Smooth muscle cell (in vitro differentiated cells): Measurements from ENCODE around the gene UPK2. TPM values are rescaled to one million over a fixed set of nuclear protein-coding genes. Genes with fewer than 3 reads are reported as not detected.
"Not testable (repeated sequence)": the region's sequence is repeated elsewhere in the genome, so short reads cannot be mapped to it uniquely, and the experiment has no call there.

ENCODE experiments used
- DNase-seq: peaks from one replicate; lab custom pipeline; 2025; ENCODE audit not compliant: unreplicated experiment; lab: John Stamatoyannopoulos, UW
- H2AFZ ChIP-seq: fragments of 200-600 bp; sonication (generic); 2 replicates; pipeline ENCODE4 v1.6.0; 2016; ENCODE audit warnings: antibody characterized with exemption, low read depth, mild to moderate bottlenecking
- H3F3A ChIP-seq: fragments of 200-600 bp; sonication (generic); 2 replicates; pipeline ENCODE4 v1.6.0; 2017; ENCODE audit warnings: antibody characterized with exemption, low read depth
- H3K27ac ChIP-seq: fragments of 200-600 bp; sonication (generic); 2 replicates; pipeline ENCODE4 v1.5.1; 2016; ENCODE audit warnings: low read depth, mild to moderate bottlenecking
- H3K27me3 ChIP-seq: fragments of 200-600 bp; sonication (generic); 2 replicates; pipeline ENCODE4 v1.6.1; 2016; ENCODE audit warnings: low read depth, mild to moderate bottlenecking
- H3K36me3 ChIP-seq: fragments of 200-600 bp; sonication (generic); 2 replicates; pipeline ENCODE4 v1.5.1; 2016; ENCODE audit warnings: low read depth
- H3K4me1 ChIP-seq: fragments of 200-600 bp; sonication (generic); 2 replicates; pipeline ENCODE4 v1.5.1; 2016; ENCODE audit warnings: low read depth
- H3K4me2 ChIP-seq: fragments of 200-600 bp; sonication (generic); 2 replicates; pipeline ENCODE4 v1.6.0; 2016; ENCODE audit warnings: mild to moderate bottlenecking
- H3K4me3 ChIP-seq: fragments of 200-600 bp; sonication (generic); 2 replicates; pipeline ENCODE4 v1.5.1; 2016; ENCODE audit warnings: mild to moderate bottlenecking
- H3K79me2 ChIP-seq: fragments of 200-600 bp; sonication (generic); 2 replicates; pipeline ENCODE4 v1.6.0; 2016; ENCODE audit warnings: low read depth, mild to moderate bottlenecking
- H3K9ac ChIP-seq: fragments of 200-600 bp; sonication (generic); 2 replicates; pipeline ENCODE4 v1.6.0; 2016; ENCODE audit warnings: low read depth
- H3K9me3 ChIP-seq: fragments of 200-600 bp; sonication (generic); replicated peaks from 2 replicates; pipeline ENCODE4 v1.5.1; 2016; ENCODE audit warnings: low read depth
- H4K20me1 ChIP-seq: fragments of 200-600 bp; sonication (generic); 2 replicates; pipeline ENCODE4 v1.6.0; 2016; ENCODE audit warnings: low read depth
- CTCF ChIP-seq: fragments of 200-600 bp; sonication (generic); IDR thresholded peaks from 2 replicates; pipeline ENCODE4 v1.5.1; 2017; ENCODE audit warnings: borderline replicate concordance, mild to moderate bottlenecking, antibody characterized with exemption; ENCODE audit not compliant: insufficient read depth, poor library complexity, severe bottlenecking
- WGBS: methylation state at CpG from one replicate; pipeline ENCODE4 v1.1.7; 2016; ENCODE audit warnings: low lambda C conversion rate; 5-methylcytosine and 5-hydroxymethylcytosine counted together
- polyA plus RNA-seq: library from polyadenylated mRNA; unstranded; fragments of >200 nt; fragmentation: Nextera tagmentation; extraction: Ambion mirVana; gene quantifications from 2 replicates; pipeline ENCODE4 v1.2.1, GENCODE V29; 2016
- total RNA-seq: library from RNA; depleted of rRNA; stranded (reverse); fragments of >200 nt; gene quantifications from 2 replicates; pipeline ENCODE4 v1.2.3, GENCODE V29; 2014

UPK2 gene
- total and polyA plus RNA-seq, 2 experiments from 2014 or later: 1.4 TPM; not detected in 1

GRCh38 chr11:118980191-118980881 lies 24.2 kb downstream of the UPK2 start:
- no peak overlapping the region for H3K4me2 ChIP-seq
- H2AFZ ChIP-seq: peak overlapping the region; percentile 66
- H3K4me1 ChIP-seq: no peaks in the 10 kb centered on the region
- no peak overlapping the region for H3K4me3 ChIP-seq
- H3F3A ChIP-seq: no peaks in the 10 kb centered on the region
- no peak overlapping the region for H3K27ac ChIP-seq
- H4K20me1 ChIP-seq: no peaks in the 10 kb centered on the region
- no peak for DNase-seq
- H3K9ac ChIP-seq: no peak overlapping the region
- TF ChIP-seq CTCF: no peak
- H3K27me3 ChIP-seq: no peaks in the 10 kb centered on the region
- no peaks in the 10 kb centered on the region for H3K9me3 ChIP-seq
- no peaks in the 10 kb centered on the region for H3K79me2 ChIP-seq
- no peaks in the 10 kb centered on the region for H3K36me3 ChIP-seq
- WGBS: 62% methylated on average over 21 of the region's 21 CpGs

GRCh38 chr11:118984337-118984736 lies 28.2 kb downstream of the UPK2 start:
- not testable (repeated sequence) for H3K9me3 ChIP-seq, H3F3A ChIP-seq, H3K4me2 ChIP-seq, H3K4me1 ChIP-seq, H3K9ac ChIP-seq, H3K27ac ChIP-seq, H2AFZ ChIP-seq, H3K79me2 ChIP-seq, H3K4me3 ChIP-seq, DNase-seq, H3K27me3 ChIP-seq, H3K36me3 ChIP-seq, H4K20me1 ChIP-seq
- WGBS: 88% methylated on average over 8 of the region's 8 CpGs

DNA sequence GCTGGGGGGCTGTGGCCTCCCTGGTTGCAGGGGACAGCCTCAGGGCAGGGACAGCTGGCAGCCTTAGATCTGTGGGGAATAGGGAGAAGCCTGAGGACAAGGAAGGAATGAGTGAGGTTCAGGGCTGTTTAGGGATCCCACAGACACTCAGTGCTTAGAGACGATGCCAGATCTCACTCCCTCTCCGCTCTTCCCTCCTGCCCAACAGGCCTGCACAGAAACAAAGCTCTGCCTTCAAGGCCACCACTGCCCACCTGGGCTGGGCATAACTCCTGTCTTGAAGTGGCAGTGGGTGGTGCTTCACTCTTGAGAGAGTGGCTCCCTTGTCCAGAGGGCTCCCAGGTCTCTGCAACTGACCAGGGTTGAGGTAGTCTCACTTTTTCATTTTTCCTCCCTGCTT lies 28.7 kb downstream of the UPK2 start:
- no peaks in the 10 kb centered on the region for H4K20me1 ChIP-seq
- no peak overlapping the region for H3K27ac ChIP-seq
- H3K9ac ChIP-seq: no peak overlapping the region
- no peak for TF ChIP-seq CTCF
- no peaks in the 10 kb centered on the region for H3K9me3 ChIP-seq
- H3K4me3 ChIP-seq: no peak overlapping the region
- no peak overlapping the region for H3K4me2 ChIP-seq
- H3K79me2 ChIP-seq: no peaks in the 10 kb centered on the region
- H3K36me3 ChIP-seq: no peaks in the 10 kb centered on the region
- no peaks in the 10 kb centered on the region for H3F3A ChIP-seq
- H3K27me3 ChIP-seq: no peaks in the 10 kb centered on the region
- no peaks in the 10 kb centered on the region for H3K4me1 ChIP-seq
- WGBS: 95% methylated on average over 2 of the region's 2 CpGs
- no peak overlapping the region for H2AFZ ChIP-seq
- no peak for DNase-seq

DNA sequence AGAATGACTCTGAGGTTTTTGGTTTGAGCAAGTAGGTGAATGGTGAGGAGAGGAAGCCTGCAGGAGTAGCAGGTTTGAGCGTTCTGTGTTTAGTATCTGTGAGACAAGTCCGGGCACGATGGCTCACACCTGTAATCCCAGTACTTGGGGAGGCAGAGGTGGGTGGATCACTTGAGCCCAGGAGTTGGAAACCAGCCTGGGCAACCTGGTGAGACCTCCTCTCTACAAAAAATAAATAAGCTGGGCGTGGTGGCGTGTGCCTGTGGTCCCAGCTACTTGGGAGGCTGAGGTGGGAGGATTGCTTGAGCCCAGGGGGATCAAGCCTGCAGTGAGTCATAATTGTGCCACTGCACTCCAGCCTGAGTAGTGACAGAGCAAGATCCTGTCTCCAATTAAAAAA lies 32.2 kb downstream of the UPK2 start:
- Histone ChIP-seq H3K9me3 (no peaks in the 10 kb centered on the region), H3K9ac (no peak overlapping the region), H3K36me3 (no peaks in the 10 kb centered on the region), H3K4me1 (no peaks in the 10 kb centered on the region), H3K79me2 (no peaks in the 10 kb centered on the region), H3K4me2 (no peak overlapping the region), H4K20me1 (no peaks in the 10 kb centered on the region), H3F3A (no peaks in the 10 kb centered on the region), H3K27ac (no peak overlapping the region), H2AFZ (no peak overlapping the region), H3K4me3 (no peak overlapping the region), H3K27me3 (no peaks in the 10 kb centered on the region)
- no peak for DNase-seq
- no peak for TF ChIP-seq CTCF
- WGBS: 81% methylated on average over 5 of the region's 5 CpGs

GRCh38 chr11:118991486-118992038 lies 35.5 kb downstream of the UPK2 start:
- H3K27me3 ChIP-seq, H3F3A ChIP-seq, H3K79me2 ChIP-seq, DNase-seq, H3K9ac ChIP-seq, H3K9me3 ChIP-seq, H3K4me3 ChIP-seq, H2AFZ ChIP-seq, H3K36me3 ChIP-seq, H3K4me2 ChIP-seq, H4K20me1 ChIP-seq, H3K4me1 ChIP-seq, H3K27ac ChIP-seq: not testable (repeated sequence)
- WGBS: 98% methylated on average over 20 of the region's 44 CpGs
